Activated CD8-positive, alpha-beta T cell treated with anti-CD3 and anti-CD28 coated beads for 36 hours (primary cell): ENCODE measurements around the gene YLPM1. TPM values are rescaled to one million over a fixed set of nuclear protein-coding genes. Genes with fewer than 3 reads are reported as not detected.
A peak's percentile ranks its signal among the peaks of the same experiment; 100 is the strongest.

ENCODE experiments used
- ATAC-seq: fragments of 200-7000 bp; cut with Tn5 transposase; one replicate; pipeline ENCODE4 v1.10.0; 2021; ENCODE audit warnings: mild to moderate bottlenecking, moderate library complexity
- CTCF ChIA-PET: fragments of 350-600 bp; sonication (Branson Sonifier 250); formaldehyde crosslinking; loops from one replicate; lab custom pipeline; 2021; ENCODE audit warnings: antibody characterized with exemption; lab: Charles Lee
- POLR2A ChIA-PET: fragments of 350-600 bp; sonication (Branson Sonifier 250); formaldehyde crosslinking; loops from one replicate; lab custom pipeline; 2021; ENCODE audit warnings: antibody characterized with exemption; lab: Charles Lee
- DNase-seq: peaks from one replicate; pipeline ENCODE4 v3.0.0-alpha.2; 2020
- H3K27ac Mint-ChIP-seq: one replicate; pipeline ENCODE4 v1.8.0; 2021; ENCODE audit warnings: mild to moderate bottlenecking, mixed read lengths
- H3K27me3 Mint-ChIP-seq: one replicate; pipeline ENCODE4 v1.8.0; 2021; ENCODE audit warnings: mixed read lengths
- H3K36me3 Mint-ChIP-seq: one replicate; pipeline ENCODE4 v1.8.0; 2021; ENCODE audit warnings: low read depth, mixed read lengths
- H3K4me1 Mint-ChIP-seq: one replicate; pipeline ENCODE4 v1.8.0; 2021; ENCODE audit warnings: low read depth, mixed read lengths
- H3K4me3 Mint-ChIP-seq: one replicate; pipeline ENCODE4 v1.8.0; 2021; ENCODE audit warnings: mild to moderate bottlenecking, moderate library complexity, mixed read lengths
- H3K9me3 Mint-ChIP-seq: one replicate; pipeline ENCODE4 v1.8.0; 2021; ENCODE audit warnings: mixed read lengths
- intact Hi-C: fragments of 100-400 bp; cut with micrococcal nuclease; formaldehyde crosslinking; loops from one replicate; pipeline ENCODE4 v1.10.0; 2022
- total RNA-seq, 2 experiments: library from RNA; stranded (reverse); gene quantifications; one replicate each; pipeline ENCODE4 v1.2.3, GENCODE V29; 2021
- TF ChIP-seq, protein P1 (sequence below): fragments of 200-600 bp; IDR thresholded peaks from one replicate; pipeline ENCODE4 v1.8.0; 2022; ENCODE audit warnings: antibody characterized with exemption, mild to moderate bottlenecking

Gene YLPM1
- total RNA-seq, 2 experiments from 2014 or later: 43.6 to 49.0 TPM

DNA sequence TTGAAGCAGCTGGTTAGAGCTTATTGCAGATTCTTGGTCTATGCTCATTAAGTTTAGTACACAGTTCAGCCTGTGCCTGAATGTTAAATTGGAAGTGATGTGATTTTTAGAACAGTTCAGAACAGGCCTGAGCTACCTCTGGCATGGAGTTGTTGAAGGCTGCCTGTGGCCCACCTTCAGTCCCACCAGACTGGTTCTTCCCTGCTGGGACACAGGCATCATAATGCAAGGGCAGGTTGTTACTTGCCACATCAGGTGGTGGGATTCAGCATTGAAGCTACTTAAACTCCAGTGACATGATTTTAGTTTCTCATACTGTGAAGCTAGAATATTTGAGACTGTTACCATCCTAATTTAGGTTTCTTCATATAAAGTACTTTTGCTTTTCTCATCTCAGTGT lies 63.5 kb downstream of the YLPM1 start:
- ATAC-seq (no peak), DNase-seq (no peak)
- Mint-ChIP-seq H3K36me3 (peaks cover 22% of the 10 kb centered on the region), H3K27me3 (no peaks in the 10 kb centered on the region), H3K4me1 (peaks cover 5% of the 10 kb centered on the region), H3K27ac (no peak overlapping the region), H3K9me3 (no peaks in the 10 kb centered on the region), H3K4me3 (no peak overlapping the region)
- TF ChIP-seq, protein P1, sequence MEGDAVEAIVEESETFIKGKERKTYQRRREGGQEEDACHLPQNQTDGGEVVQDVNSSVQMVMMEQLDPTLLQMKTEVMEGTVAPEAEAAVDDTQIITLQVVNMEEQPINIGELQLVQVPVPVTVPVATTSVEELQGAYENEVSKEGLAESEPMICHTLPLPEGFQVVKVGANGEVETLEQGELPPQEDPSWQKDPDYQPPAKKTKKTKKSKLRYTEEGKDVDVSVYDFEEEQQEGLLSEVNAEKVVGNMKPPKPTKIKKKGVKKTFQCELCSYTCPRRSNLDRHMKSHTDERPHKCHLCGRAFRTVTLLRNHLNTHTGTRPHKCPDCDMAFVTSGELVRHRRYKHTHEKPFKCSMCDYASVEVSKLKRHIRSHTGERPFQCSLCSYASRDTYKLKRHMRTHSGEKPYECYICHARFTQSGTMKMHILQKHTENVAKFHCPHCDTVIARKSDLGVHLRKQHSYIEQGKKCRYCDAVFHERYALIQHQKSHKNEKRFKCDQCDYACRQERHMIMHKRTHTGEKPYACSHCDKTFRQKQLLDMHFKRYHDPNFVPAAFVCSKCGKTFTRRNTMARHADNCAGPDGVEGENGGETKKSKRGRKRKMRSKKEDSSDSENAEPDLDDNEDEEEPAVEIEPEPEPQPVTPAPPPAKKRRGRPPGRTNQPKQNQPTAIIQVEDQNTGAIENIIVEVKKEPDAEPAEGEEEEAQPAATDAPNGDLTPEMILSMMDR: no peak
- intact Hi-C loops: no loop called here
- ChIA-PET CTCF (interaction anchor here (0.9 to 1.3 kb wide), 2 partner anchors 9 to 34 kb away, joined by 3 to 4 read pairs; no protein-coding TSS in a partner anchor), POLR2A (interaction anchor here (0.7 kb wide), 1 partner anchor 1234 kb away, joined by 3 read pairs; no protein-coding TSS in a partner anchor)

GRCh38 chr14:74829251-74829650 lies 66.1 kb downstream of the YLPM1 start:
- no peak overlapping the region for H3K27ac Mint-ChIP-seq
- H3K27me3 Mint-ChIP-seq: no peaks in the 10 kb centered on the region
- TF ChIP-seq, protein P1: no peak
- H3K9me3 Mint-ChIP-seq: no peaks in the 10 kb centered on the region
- ATAC-seq: no peak
- CTCF ChIA-PET: interaction anchor here (1.2 kb wide), 1 partner anchor 117 kb away, joined by 4 read pairs; no protein-coding TSS in a partner anchor
- intact Hi-C loops: no loop called here
- no peak for DNase-seq
- POLR2A ChIA-PET: interaction anchor here (0.6 kb wide), 1 partner anchor 261 kb away, joined by 5 read pairs; no protein-coding TSS in a partner anchor
- H3K4me3 Mint-ChIP-seq: no peak overlapping the region
- peaks cover 19% of the 10 kb centered on the region for H3K36me3 Mint-ChIP-seq
- peaks cover 5% of the 10 kb centered on the region for H3K4me1 Mint-ChIP-seq

DNA sequence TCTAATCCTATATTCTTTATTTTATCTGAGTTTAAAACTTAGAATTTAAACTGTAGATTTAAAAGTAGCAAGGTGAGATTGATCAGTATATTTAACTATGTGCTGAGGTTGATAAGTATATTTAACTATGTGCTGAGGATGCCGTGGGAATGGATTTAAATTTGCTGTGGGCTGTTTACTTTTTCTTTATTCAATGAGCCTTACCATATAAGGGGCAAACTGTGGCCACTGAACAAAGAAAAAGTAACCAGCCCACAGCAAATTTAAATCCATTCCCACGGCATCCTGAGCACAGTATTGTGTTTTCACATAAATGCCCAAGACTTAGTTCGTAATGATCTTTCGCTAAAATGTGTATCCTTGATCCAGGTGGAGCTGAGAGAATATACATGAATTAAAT lies 69.7 kb downstream of the YLPM1 start:
- H3K36me3 Mint-ChIP-seq: peaks cover 27% of the 10 kb centered on the region
- H3K27me3 Mint-ChIP-seq: no peaks in the 10 kb centered on the region
- H3K27ac Mint-ChIP-seq: no peak overlapping the region
- no peaks in the 10 kb centered on the region for H3K9me3 Mint-ChIP-seq
- ATAC-seq (no peak), DNase-seq (no peak)
- no peak overlapping the region for H3K4me3 Mint-ChIP-seq
- H3K4me1 Mint-ChIP-seq: peaks cover 35% of the 10 kb centered on the region
- CTCF ChIA-PET: interaction anchor here (1.9 kb wide), 1 partner anchor 48 kb away, joined by 4 read pairs; no protein-coding TSS in a partner anchor
- intact Hi-C loops: loop anchor here (10.0 kb wide), 1 partner anchor 218 kb away; the partner anchor contains the start of gene LTBP2
- TF ChIP-seq, protein P1: no peak
- POLR2A ChIA-PET: no interaction called here

GRCh38 chr14:74834692-74835392 lies 71.7 kb downstream of the YLPM1 start:
- TF ChIP-seq, protein P1: no peak
- Mint-ChIP-seq H3K9me3 (no peaks in the 10 kb centered on the region), H3K27ac (peak overlapping the region; percentile 70), H3K36me3 (peaks cover 27% of the 10 kb centered on the region), H3K27me3 (no peaks in the 10 kb centered on the region), H3K4me1 (peaks cover 51% of the 10 kb centered on the region), H3K4me3 (no peak overlapping the region)
- CTCF ChIA-PET: interaction anchor here (1.1 to 4.9 kb wide), 4 partner anchors 26 to 253 kb away, joined by 3 to 32 read pairs (median 7); no protein-coding TSS in a partner anchor
- intact Hi-C loops: loop anchor here (10.0 kb wide), 1 partner anchor 220 kb away; the partner anchor contains the start of gene LTBP2
- ATAC-seq (no peak), DNase-seq (no peak)
- POLR2A ChIA-PET: interaction anchor here (1.0 kb wide), 2 partner anchors 213 to 440 kb away, joined by 3 read pairs; no protein-coding TSS in a partner anchor
